Measurements from ENCODE around the gene TYSND1. TPM values are rescaled to one million over a fixed set of nuclear protein-coding genes. Genes with fewer than 3 reads are reported as not detected.
"Not testable (repeated sequence)": the region's sequence is repeated elsewhere in the genome, so short reads cannot be mapped to it uniquely, and the experiment has no call there.

The TYSND1 gene
- total RNA-seq, 1 donor from 2014 or later = 22.0 TPM

DNA sequence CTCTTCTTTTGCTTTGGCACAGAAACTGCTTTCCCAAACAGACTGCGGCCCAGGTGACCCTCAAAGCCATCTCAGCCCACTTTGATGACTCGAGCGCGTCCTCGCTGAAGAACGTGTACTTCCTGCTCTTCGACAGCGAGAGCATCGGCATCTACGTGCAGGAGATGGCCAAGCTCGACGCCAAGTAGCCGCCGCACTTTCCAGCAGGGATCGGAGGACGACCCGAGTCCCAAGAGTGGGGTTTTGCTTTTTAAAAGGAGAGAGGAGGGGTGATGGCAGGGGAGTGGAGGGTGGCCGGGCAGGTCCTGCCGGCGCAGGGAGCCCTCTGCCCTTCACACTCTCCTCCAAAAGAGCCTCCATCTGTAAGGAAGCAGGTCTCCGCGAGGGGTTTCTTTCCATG, 35.0 kb downstream of the TYSND1 start:
- no peak for DNase-seq
- Mint-ChIP-seq H3K27ac (no peak overlapping the region), H3K4me3 (no peak overlapping the region), H3K9me3 (no peaks in the 10 kb centered on the region), H3K4me1 (peaks cover 7% of the 10 kb centered on the region), H3K36me3 (ENCODE audit: low read depth) (peaks cover 31% of the 10 kb centered on the region), H3K27me3 (no peaks in the 10 kb centered on the region)
- TF ChIP-seq, protein P1, sequence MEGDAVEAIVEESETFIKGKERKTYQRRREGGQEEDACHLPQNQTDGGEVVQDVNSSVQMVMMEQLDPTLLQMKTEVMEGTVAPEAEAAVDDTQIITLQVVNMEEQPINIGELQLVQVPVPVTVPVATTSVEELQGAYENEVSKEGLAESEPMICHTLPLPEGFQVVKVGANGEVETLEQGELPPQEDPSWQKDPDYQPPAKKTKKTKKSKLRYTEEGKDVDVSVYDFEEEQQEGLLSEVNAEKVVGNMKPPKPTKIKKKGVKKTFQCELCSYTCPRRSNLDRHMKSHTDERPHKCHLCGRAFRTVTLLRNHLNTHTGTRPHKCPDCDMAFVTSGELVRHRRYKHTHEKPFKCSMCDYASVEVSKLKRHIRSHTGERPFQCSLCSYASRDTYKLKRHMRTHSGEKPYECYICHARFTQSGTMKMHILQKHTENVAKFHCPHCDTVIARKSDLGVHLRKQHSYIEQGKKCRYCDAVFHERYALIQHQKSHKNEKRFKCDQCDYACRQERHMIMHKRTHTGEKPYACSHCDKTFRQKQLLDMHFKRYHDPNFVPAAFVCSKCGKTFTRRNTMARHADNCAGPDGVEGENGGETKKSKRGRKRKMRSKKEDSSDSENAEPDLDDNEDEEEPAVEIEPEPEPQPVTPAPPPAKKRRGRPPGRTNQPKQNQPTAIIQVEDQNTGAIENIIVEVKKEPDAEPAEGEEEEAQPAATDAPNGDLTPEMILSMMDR (IDR thresholded peaks at IDR 0.05) = no peak
- intact Hi-C loops (cut with micrococcal nuclease) = no loop called here
- ChIA-PET POLR2A (no interaction called here), CTCF (no interaction called here)
- ATAC-seq (ENCODE audit: low read depth) = no peak

DNA sequence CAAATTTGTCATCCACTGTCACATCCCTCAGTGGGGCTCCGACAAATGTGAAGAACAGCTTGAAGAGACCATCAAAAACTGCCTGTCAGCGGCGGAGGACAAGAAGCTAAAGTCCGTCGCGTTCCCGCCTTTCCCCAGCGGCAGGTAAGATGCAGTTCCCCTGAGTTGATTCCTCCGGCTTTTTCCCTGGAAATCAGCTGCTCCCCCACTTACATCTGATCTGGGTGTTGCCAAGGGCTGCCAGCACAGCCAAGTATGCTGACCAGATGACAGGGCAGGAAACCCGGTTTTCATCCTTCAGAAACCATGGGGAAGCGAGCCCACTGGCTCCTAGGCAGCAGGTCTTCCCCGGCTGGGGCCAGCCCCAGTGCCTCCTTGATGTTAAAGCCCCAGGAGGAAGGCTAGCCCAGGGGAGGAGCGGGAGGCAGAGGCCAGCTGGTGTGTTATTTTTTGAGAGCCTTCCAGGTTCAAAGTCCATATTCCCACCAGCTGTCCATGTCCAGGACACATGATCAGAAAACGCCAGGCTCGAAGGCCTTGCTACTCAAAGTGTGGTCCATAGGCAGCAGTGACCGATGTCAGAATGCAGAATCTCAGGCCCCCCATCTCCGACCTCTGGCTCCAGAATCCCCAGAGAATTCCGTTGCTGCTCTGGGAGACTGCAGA, 37.3 kb downstream of the TYSND1 start:
- no peak for ATAC-seq (ENCODE audit: low read depth)
- no peak for DNase-seq
- Mint-ChIP-seq H3K4me3 (no peak overlapping the region), H3K4me1 (peaks cover 3% of the 10 kb centered on the region), H3K36me3 (ENCODE audit: low read depth) (peaks cover 28% of the 10 kb centered on the region), H3K27me3 (no peaks in the 10 kb centered on the region), H3K27ac (no peak overlapping the region), H3K9me3 (no peaks in the 10 kb centered on the region)
- CTCF ChIA-PET = interaction anchor here (1.3 kb wide), 1 partner anchor 11 kb away, joined by 4 read pairs; no protein-coding TSS in a partner anchor
- POLR2A ChIA-PET = no interaction called here
- TF ChIP-seq, protein P1 (IDR thresholded peaks at IDR 0.05) = no peak
- intact Hi-C loops (cut with micrococcal nuclease) = no loop called here

DNA sequence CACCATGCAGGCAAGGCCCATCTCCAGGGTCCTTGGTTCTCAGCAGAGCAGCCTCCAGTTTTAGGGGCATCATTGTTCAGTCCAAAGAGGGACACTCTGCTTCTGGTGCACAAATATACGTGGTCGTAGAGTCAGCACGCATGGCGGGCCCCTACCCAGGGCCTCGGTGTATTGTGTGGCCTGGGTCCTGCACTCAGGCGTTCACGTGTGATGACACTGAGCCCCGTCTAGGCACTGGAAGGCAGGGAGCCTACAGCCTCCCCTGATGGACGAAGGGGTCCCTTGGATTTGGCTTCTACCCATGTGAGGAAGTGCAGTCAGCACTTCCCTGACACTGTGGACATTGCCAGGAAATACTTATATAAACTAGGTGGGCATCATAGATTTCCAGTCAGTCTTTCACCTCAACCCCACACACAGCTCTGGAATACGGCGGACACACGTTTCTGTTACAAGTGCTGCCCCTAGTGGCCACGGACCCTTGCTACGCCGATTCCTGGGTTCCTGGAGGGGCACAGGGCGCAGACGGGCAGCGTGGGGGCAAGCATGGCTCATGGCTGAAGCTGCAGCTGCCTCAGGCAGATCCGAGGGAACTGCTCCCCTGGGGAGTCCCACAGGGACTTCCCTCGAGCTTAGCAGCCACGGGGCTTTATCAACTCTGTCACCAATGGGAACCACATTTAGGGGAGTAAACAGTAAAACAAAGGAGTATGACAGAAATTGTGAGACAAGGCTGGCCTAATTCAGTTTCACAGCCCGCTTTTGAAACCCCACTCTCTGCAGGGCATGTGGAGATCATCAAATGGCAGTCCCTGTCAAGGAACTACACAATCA, 39.3 kb downstream of the TYSND1 start:
- ChIA-PET POLR2A (no interaction called here), CTCF (interaction anchor here (1.0 to 2.7 kb wide), 2 partner anchors 9 to 25 kb away, joined by 4 to 10 read pairs; no protein-coding TSS in a partner anchor)
- ATAC-seq (ENCODE audit: low read depth) (peak; percentile 18), DNase-seq (no peak)
- no peaks in the 10 kb centered on the region for H3K27me3 Mint-ChIP-seq
- H3K27ac Mint-ChIP-seq = no peak overlapping the region
- TF ChIP-seq, protein P1 (IDR thresholded peaks at IDR 0.05) = no peak
- H3K9me3 Mint-ChIP-seq = no peaks in the 10 kb centered on the region
- intact Hi-C loops (cut with micrococcal nuclease) = no loop called here
- peaks cover 3% of the 10 kb centered on the region for H3K4me1 Mint-ChIP-seq
- H3K4me3 Mint-ChIP-seq = no peak overlapping the region
- peaks cover 9% of the 10 kb centered on the region for H3K36me3 Mint-ChIP-seq (ENCODE audit: low read depth)

DNA sequence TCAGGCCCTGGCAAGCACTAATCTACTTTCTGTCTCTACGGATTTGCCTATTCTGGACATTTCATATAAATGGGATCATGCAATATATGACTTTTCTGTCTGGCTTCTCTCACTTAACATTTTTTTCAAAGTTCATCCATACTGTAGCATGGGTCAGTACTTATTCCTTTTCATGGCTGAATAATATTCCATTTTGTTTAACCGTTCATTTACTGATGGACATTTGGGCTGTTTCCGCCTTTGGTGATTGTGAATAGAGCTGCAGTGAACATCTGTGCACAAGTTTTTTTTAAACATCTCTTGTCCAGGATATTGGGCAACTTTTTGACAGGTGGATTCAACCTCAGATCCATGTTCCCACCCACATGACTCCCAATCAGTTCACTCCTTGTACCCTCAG, 44.8 kb downstream of the TYSND1 start:
- POLR2A ChIA-PET = no interaction called here

DNA sequence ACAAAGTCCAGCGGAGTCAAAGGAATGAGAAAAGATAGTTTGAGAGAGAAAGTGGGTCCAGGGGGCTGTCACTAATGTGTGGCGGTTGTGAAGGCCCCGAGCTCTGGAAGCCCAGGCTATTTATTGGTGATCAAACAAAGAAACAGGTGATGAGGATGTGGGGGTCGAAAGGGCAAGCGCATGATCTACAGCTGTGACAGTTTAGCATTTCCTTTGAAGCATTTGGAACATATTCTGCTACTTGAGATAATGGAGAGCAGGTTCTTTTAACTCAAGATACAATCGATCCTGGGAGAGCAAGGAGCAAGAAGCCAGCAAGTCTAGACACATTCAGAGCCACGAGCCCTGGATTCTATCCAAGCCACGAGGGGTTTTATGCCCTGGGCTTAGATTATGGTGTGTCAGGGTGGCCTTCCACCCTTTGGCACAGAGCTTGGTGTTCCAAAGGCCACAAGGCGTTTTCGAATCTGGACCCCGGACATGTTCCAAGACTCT, 45.4 kb downstream of the TYSND1 start:
- H3K9me3 Mint-ChIP-seq; H3K36me3 Mint-ChIP-seq (ENCODE audit: low read depth); DNase-seq; H3K4me3 Mint-ChIP-seq; CTCF ChIA-PET; intact Hi-C loops (cut with micrococcal nuclease); ATAC-seq (ENCODE audit: low read depth); POLR2A ChIA-PET; H3K4me1 Mint-ChIP-seq; H3K27me3 Mint-ChIP-seq; H3K27ac Mint-ChIP-seq: not testable (repeated sequence)

More for the DNA sequence above, 44.8 kb downstream of the TYSND1 start:
- TF ChIP-seq, protein P1 (IDR thresholded peaks at IDR 0.05) = no peak
- Mint-ChIP-seq H3K36me3 (ENCODE audit: low read depth) (no peaks in the 10 kb centered on the region), H3K27me3 (no peaks in the 10 kb centered on the region), H3K9me3 (peaks cover 2% of the 10 kb centered on the region), H3K4me3 (no peak overlapping the region), H3K4me1 (no peaks in the 10 kb centered on the region), H3K27ac (no peak overlapping the region)
- intact Hi-C loops (cut with micrococcal nuclease) = no loop called here
- DNase-seq (no peak), ATAC-seq (ENCODE audit: low read depth) (no peak)
- CTCF ChIA-PET = no interaction called here

All from activated B cell treated with CpG ODN at 0.5 μM for 24 hours (primary cell).